ENCODE data around the gene CRP. TPM values are rescaled to one million over a fixed set of nuclear protein-coding genes. Genes with fewer than 3 reads are reported as not detected.

The CRP gene
- total and polyA plus RNA-seq, 9 of the 15 experiments (the other 6 are each of a cell fraction or from before 2014, with no cell fraction given): 0.69 TPM; not detected in 8

DNA sequence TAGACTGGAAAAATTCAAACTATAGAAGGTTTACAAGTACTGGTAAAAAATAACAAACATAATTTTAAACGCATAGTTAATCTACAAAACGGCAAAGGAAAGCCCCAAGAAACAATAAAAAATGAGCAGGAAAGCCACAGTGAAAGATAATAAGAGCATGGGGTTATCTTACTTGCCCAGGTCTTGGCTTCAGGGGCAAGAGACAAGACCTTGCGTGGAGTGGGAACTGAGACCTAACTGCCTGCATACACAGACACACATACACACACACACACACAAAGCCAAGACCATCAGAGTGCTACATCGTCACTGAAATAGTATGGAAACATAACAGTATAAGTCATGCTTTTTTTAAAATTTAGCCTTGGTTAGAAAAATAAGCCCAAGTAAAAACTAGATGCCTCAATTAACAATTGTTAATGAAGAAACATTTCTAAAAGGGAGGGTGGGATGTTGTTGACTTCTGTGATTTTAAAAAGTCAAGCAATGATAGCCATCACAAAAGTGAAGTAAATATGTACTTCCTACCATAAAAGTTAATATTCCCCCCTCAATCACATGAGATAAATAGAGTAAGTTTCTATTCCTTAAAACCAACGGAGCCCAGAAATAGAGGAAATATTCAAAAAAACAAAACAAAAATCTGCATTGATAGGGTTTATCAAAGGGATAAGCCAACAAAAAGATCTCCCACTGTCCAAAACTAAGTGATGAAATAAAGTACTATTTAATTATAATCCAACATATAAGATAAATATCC lies 29.4 kb upstream of the CRP start:
- POLR2A ChIA-PET: no interaction called here
- Histone ChIP-seq H3K9me1 (ENCODE audit: control insufficient read depth, insufficient read depth, low read length) (no peaks in the 10 kb centered on the region), H3K27me3 (ENCODE audit: control insufficient read depth in 2 of 2, insufficient read depth in 2 of 2, low read length in 2 of 2) (no peaks in the 10 kb centered on the region), H3K9me3 (replicated peaks; ENCODE audit: control insufficient read depth, insufficient read depth, low read depth, low read length) (no peaks in the 10 kb centered on the region), H3K4me1 (replicated peaks in 1 of 2; ENCODE audit: control insufficient read depth in 2 of 2, insufficient read depth in 2 of 2, low read length in 2 of 2) (no peaks in the 10 kb centered on the region), H3K4me2 (ENCODE audit: insufficient read depth, low read length) (no peak overlapping the region), H3K27ac (ENCODE audit: extremely low read depth, low read depth, low read length) (no peak overlapping the region), H2AFZ (ENCODE audit: low read depth, low read length) (no peak overlapping the region), H3K4me3 (no peak overlapping the region), H3K36me3 (ENCODE audit: control insufficient read depth, insufficient read depth, low read length) (no peaks in the 10 kb centered on the region), H3K9ac (ENCODE audit: insufficient read depth in 1 of 2, low read depth in 2 of 2, low read length in 2 of 2) (no peak overlapping the region), H4K20me1 (replicated peaks; ENCODE audit: control insufficient read depth, insufficient read depth, low read length) (no peaks in the 10 kb centered on the region), H3K79me2 (ENCODE audit: control insufficient read depth, insufficient read depth, low read length) (no peaks in the 10 kb centered on the region)
- intact Hi-C loops (cut with micrococcal nuclease): no loop called here
- DNase-seq (ENCODE audit: extremely low read depth in 1 of 4, low spot score in 3 of 4): no peak
- in situ Hi-C loops (cut with MboI): no loop called here
- no TSS peak for BruUV-seq (replicated peaks)
- CTCF ChIA-PET (ENCODE audit: low intra/inter-chr PET ratio): no interaction called here
- FAIRE-seq: no peak
- TF ChIP-seq ZNF696 (CRISPR knock-in tag; conservative IDR thresholded peaks at IDR 0.05) (no peak), SREBF2 (CRISPR knock-in tag; IDR thresholded peaks at IDR 0.05) (no peak), ZNF699 (CRISPR knock-in tag; IDR thresholded peaks at IDR 0.05; ENCODE audit: insufficient replicate concordance) (no peak), BCOR (IDR thresholded peaks at IDR 0.05) (no peak), C11orf30 (IDR thresholded peaks at IDR 0.05; ENCODE audit: low read depth) (no peak), TARDBP (IDR thresholded peaks at IDR 0.05) (no peak), MAFG (tag; conservative IDR thresholded peaks at IDR 0.05) (no peak), PHF8 (IDR thresholded peaks at IDR 0.05; ENCODE audit: borderline replicate concordance, low read length) (no peak), RFX7 (CRISPR knock-in tag; IDR thresholded peaks at IDR 0.05) (no peak), NFYB (IDR thresholded peaks at IDR 0.05; ENCODE audit: extremely low read depth, insufficient read length) (no peak), ZNF239 (CRISPR knock-in tag; IDR thresholded peaks at IDR 0.05) (no peak), SRSF3 (IDR thresholded peaks at IDR 0.05; ENCODE audit: insufficient read depth, low read length) (no peak), ATF7 (IDR thresholded peaks at IDR 0.05) (no peak), RBM39 (optimal IDR thresholded peaks at IDR 0.05; ENCODE audit: low read depth, low read length) (no peak)
- TF ChIP-seq, protein P1, sequence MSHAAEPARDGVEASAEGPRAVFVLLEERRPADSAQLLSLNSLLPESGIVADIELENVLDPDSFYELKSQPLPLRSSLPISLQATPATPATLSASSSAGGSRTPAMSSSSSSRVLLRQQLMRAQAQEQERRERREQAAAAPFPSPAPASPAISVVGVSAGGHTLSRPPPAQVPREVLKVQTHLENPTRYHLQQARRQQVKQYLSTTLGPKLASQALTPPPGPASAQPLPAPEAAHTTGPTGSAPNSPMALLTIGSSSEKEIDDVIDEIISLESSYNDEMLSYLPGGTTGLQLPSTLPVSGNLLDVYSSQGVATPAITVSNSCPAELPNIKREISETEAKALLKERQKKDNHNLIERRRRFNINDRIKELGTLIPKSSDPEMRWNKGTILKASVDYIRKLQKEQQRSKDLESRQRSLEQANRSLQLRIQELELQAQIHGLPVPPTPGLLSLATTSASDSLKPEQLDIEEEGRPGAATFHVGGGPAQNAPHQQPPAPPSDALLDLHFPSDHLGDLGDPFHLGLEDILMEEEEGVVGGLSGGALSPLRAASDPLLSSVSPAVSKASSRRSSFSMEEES (CRISPR knock-in tag; IDR thresholded peaks at IDR 0.05): no peak
- TF ChIP-seq, protein P2, sequence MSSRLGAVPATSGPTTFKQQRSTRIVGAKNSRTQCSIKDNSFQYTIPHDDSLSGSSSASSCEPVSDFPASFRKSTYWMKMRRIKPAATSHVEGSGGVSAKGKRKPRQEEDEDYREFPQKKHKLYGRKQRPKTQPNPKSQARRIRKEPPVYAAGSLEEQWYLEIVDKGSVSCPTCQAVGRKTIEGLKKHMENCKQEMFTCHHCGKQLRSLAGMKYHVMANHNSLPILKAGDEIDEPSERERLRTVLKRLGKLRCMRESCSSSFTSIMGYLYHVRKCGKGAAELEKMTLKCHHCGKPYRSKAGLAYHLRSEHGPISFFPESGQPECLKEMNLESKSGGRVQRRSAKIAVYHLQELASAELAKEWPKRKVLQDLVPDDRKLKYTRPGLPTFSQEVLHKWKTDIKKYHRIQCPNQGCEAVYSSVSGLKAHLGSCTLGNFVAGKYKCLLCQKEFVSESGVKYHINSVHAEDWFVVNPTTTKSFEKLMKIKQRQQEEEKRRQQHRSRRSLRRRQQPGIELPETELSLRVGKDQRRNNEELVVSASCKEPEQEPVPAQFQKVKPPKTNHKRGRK (tag; IDR thresholded peaks at IDR 0.05): no peak
- TF ChIP-seq, protein P3, sequence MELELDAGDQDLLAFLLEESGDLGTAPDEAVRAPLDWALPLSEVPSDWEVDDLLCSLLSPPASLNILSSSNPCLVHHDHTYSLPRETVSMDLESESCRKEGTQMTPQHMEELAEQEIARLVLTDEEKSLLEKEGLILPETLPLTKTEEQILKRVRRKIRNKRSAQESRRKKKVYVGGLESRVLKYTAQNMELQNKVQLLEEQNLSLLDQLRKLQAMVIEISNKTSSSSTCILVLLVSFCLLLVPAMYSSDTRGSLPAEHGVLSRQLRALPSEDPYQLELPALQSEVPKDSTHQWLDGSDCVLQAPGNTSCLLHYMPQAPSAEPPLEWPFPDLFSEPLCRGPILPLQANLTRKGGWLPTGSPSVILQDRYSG (tag; conservative IDR thresholded peaks at IDR 0.05; ENCODE audit: low read depth): no peak
- TF ChIP-seq, protein P4, sequence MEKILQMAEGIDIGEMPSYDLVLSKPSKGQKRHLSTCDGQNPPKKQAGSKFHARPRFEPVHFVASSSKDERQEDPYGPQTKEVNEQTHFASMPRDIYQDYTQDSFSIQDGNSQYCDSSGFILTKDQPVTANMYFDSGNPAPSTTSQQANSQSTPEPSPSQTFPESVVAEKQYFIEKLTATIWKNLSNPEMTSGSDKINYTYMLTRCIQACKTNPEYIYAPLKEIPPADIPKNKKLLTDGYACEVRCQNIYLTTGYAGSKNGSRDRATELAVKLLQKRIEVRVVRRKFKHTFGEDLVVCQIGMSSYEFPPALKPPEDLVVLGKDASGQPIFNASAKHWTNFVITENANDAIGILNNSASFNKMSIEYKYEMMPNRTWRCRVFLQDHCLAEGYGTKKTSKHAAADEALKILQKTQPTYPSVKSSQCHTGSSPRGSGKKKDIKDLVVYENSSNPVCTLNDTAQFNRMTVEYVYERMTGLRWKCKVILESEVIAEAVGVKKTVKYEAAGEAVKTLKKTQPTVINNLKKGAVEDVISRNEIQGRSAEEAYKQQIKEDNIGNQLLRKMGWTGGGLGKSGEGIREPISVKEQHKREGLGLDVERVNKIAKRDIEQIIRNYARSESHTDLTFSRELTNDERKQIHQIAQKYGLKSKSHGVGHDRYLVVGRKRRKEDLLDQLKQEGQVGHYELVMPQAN (IDR thresholded peaks at IDR 0.05; ENCODE audit: borderline replicate concordance): no peak
- WGBS (ENCODE audit: insufficient coverage, low coverage, missing lambda C conversion rate): 0% methylated on average over 5 of the region's 5 CpGs
- no peak for ATAC-seq

All from K562 (cell line).